ENCODE measurements around the gene KIRREL2.
A peak's percentile ranks its signal among the peaks of the same experiment; 100 is the strongest.

KIRREL2 gene

GRCh38 chr19:35858311-35858710, 1.6 kb downstream of the KIRREL2 start:
- peak overlapping the region; percentile 88 for H3K4me3 Mint-ChIP-seq
- peaks cover 4% of the 10 kb centered on the region for H3K9me3 Mint-ChIP-seq
- H3K27me3 Mint-ChIP-seq (ENCODE audit: low read depth, poor library complexity) = peaks cover 95% of the 10 kb centered on the region
- peaks cover 45% of the 10 kb centered on the region for H3K4me1 Mint-ChIP-seq
- no peak for DNase-seq
- H3K36me3 Mint-ChIP-seq (ENCODE audit: low read depth) = no peaks in the 10 kb centered on the region
- TF ChIP-seq CTCF (IDR thresholded peaks at IDR 0.05) = no peak
- H3K27ac Mint-ChIP-seq = no peak overlapping the region

GRCh38 chr19:35859414-35859813, 2.7 kb downstream of the KIRREL2 start:
- Mint-ChIP-seq H3K9me3 (peaks cover 4% of the 10 kb centered on the region), H3K4me3 (peak overlapping the region; percentile 23), H3K27me3 (ENCODE audit: low read depth, poor library complexity) (peaks cover 99% of the 10 kb centered on the region), H3K27ac (no peak overlapping the region), H3K4me1 (peaks cover 41% of the 10 kb centered on the region), H3K36me3 (ENCODE audit: low read depth) (no peaks in the 10 kb centered on the region)
- DNase-seq = no peak
- TF ChIP-seq CTCF (IDR thresholded peaks at IDR 0.05) = no peak

- TF ChIP-seq CTCF (IDR thresholded peaks at IDR 0.05) = no peak
- H3K9me3 Mint-ChIP-seq = peaks cover 4% of the 10 kb centered on the region
These were observed 3.7 kb downstream of the KIRREL2 start for GRCh38 chr19:35860436-35860817.

GRCh38 chr19:35860818-35861639, 4.3 kb downstream of the KIRREL2 start:
- Mint-ChIP-seq H3K36me3 (ENCODE audit: low read depth) (no peaks in the 10 kb centered on the region), H3K9me3 (peaks cover 4% of the 10 kb centered on the region), H3K27ac (no peak overlapping the region), H3K4me3 (peak overlapping the region; percentile 77), H3K27me3 (ENCODE audit: low read depth, poor library complexity) (peaks cover 99% of the 10 kb centered on the region), H3K4me1 (peaks cover 26% of the 10 kb centered on the region)
- DNase-seq = peak; percentile 89
- no peak for TF ChIP-seq CTCF (IDR thresholded peaks at IDR 0.05)

More at GRCh38 chr19:35860436-35860817, 3.7 kb downstream of the KIRREL2 start:
- Mint-ChIP-seq H3K36me3 (ENCODE audit: low read depth) (no peaks in the 10 kb centered on the region), H3K4me3 (peak overlapping the region; percentile 77), H3K27me3 (ENCODE audit: low read depth, poor library complexity) (peaks cover 99% of the 10 kb centered on the region), H3K27ac (no peak overlapping the region), H3K4me1 (peaks cover 31% of the 10 kb centered on the region)
- DNase-seq = peak; percentile 38

- Mint-ChIP-seq H3K4me3 (peak overlapping the region; percentile 77), H3K36me3 (ENCODE audit: low read depth) (no peaks in the 10 kb centered on the region), H3K9me3 (peaks cover 4% of the 10 kb centered on the region), H3K4me1 (peaks cover 24% of the 10 kb centered on the region), H3K27ac (no peak overlapping the region), H3K27me3 (ENCODE audit: low read depth, poor library complexity) (peaks cover 98% of the 10 kb centered on the region)
- TF ChIP-seq CTCF (IDR thresholded peaks at IDR 0.05) = no peak
- DNase-seq = no peak
These were observed 5.0 kb downstream of the KIRREL2 start for GRCh38 chr19:35861640-35862160.
